ENCODE results near the gene WNT9A.
"Not testable (repeated sequence)": the region's sequence is repeated elsewhere in the genome, so short reads cannot be mapped to it uniquely, and the experiment has no call there.

The WNT9A gene

GRCh38 chr1:227922501-227923352, 25.0 kb downstream of the WNT9A start:
- no peak for DNase-seq

DNA sequence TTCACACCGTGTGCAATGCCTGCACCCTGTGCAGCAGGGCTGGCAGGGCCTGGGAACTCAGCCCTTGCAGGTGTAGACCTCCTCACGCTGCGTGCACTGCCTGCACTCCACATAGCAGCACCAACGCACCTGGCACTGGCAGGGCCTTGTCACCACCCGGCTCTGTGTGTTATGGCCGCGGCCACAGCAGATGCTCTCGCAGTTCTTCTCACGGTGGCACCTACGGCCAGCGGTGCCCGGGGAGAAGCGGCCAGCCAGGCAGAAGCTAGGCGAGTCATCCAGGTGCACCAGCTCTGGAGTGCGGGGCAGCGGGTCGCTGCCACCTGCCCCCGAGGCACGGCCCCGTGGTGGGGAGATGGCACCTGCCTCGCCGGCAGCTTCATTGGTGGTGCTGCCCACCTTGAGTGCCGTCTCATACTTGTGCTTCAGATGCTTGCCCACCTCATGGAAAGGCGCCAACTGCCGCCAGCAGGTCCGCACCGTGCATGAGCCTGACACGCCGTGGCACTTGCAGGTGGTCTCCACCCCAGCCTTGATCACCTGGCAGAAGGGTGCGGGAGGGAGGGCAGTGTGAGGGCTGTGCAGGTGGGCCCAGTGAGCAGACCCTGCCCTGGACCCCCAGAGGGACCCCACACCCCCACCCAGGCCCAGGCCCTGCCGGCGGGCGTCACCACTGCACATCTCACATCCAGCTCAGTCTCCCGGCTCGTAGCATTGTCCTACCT, 26.1 kb downstream of the WNT9A start:
- DNase-seq: no peak

DNA sequence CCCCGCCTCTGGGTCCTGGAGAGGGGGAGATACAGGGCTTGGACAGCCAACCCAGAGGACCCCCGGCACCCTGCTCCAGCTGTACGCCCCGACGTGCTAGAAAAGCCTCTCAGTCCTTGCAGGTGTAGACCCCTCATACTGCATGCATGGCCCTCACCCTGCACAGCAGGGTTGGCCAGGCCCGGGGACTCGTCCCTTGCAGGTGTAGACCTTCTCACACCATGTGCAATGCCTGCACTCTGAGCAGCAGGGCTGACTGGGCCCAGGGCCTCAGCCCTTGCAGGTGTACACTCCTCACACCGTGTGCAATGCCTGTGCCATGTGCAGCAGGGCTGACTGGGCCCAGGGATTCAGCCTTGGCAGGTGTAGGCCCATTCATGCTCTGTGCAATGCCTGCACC, 26.8 kb downstream of the WNT9A start:
- DNase-seq: no peak

GRCh38 chr1:227920426-227920825, 27.3 kb downstream of the WNT9A start:
- DNase-seq: no peak

DNA sequence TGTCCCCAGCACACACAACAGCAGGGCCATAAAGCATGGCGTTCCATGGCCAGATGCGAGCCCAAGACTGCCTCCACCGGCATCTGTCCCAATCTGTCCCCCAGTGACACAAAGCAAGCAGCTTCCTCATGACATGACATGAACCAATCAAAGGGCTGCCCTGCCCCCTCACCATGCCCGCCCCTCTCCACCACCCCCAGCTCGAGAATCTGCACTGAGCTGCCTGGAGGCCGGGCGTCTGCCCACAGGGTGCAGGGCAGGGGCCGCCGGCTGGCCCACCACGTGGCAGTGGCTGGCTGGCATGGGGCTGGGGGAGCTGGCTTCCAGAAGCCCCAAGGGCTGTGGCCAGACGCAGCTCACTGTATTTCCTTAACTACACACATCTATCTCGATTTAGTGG, 27.8 kb downstream of the WNT9A start:
- DNase-seq: no peak

DNA sequence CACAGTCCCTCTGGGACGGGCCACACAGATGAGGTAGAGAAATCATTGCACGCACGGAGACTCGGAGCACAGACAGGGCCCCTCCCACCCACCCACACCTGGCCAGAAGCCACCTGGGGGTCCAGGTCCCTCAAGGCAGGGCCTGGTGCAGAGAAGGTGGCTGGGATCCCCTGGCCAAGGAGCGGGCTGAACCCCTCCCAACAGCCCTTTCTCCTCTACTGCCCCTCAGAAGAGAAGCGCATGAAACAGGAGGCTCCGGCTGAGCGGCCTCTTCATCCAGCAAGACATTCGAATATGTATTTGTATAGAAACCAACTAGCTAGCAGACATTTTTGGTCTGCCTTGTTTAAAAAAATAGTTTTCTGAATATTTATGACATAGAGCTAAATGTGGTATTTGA, 29.0 kb downstream of the WNT9A start:
- DNase-seq: no peak

- DNase-seq: no peak
Observed at GRCh38 chr1:227918083-227918700, 29.5 kb downstream of the WNT9A start.

DNA sequence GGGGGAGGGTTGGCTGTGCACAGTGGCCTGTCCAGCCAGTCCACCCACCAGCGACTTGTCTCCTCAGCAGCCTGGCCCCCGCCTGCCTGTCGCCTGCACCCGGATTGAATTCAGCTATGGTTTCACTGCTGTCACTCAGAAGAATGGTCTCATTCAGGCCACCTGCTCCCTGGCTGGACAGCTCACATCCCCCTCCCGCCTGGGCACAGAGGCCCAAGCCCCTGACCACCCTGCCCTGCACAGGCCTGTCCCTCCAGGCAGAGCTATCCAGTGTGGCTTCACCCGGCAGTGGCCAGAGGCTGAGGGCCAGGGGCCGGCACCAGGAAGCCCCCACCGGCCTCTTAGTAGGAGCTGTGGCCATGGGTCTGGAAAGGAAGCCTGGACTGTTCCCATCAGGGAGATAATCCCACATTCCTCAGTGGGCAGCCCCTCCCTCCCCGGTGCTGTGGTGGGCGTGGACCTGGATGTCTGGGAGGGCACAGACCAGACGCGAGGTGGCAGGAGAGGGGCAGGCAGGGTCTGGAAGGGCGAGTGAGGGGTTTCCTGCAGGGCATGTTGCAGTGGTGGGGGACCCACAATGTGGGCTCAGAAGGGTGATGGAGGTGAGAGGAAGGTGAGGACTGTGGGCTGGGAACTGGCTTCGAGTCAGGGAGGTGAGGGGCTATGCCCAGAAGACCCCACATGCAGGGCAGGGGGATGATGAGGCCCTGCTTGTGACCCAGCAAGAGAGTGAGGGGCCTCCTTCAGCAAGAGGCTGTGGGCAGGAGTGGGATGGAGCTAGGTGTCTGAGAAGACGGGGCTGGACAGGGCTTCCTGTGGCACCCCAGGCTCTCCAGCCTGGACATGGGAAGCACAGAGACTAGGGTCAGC, 30.4 kb downstream of the WNT9A start:
- DNase-seq: no peak

DNA sequence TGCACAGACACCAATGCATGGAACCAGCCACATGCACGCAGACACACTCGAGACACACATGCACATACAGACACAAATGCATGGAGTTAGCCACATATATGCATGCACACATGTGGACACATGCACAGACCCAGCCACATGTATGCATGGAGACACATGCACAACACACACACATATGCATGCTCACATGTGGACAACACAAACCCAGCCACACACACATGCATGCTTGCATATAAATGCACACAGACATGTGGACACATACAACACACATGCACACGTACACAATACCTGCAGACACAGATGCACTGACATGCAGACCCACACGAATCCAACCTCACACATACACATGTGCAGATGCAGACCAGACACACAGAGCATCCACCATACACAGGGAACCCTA, 31.1 kb downstream of the WNT9A start:
- no peak for DNase-seq

DNA sequence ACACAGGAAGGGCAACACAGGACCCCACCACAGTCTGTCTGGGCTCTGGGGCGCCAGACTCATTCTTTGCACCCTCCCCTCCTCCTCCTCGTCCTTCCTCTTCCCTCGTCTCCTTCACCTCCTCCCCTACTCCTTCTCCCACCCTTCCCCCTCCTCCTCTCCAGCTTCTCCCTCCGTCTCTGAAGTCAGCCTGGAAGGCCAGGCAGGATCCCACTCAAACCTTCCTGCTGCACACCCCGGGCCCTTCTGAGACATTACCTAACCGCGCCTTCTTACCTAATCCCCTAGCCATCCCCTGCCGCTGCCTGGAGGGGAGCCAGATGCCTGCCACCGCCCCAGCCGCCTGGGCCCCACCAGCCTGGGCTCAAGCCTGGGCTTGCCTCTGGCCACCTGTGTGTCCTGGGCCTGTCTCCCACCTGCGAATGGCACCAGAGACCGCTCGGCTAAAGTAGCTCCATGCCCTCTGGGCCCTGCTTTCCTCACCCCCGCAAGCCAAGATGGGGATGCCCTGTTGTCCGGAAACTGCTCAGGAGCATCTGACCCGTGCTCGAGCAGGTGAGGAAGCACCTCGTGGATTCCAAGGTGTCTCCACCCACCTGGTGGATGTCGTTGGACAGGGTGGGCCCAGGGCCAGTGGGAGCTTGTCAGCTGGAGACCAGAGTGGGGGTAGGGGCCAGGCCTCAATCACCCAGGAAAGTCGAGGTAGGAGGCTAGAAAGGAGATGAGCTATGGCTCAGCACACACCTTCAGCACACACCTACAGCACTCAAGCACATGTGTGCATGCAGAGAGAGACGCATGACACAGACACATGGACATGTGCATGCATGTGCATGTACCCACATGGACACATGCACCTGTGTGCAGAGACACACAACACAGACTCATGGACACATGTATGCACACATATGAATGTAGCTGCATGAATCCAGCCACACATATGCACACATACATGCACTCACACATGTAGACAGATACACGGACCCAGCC, 31.9 kb downstream of the WNT9A start:
- no peak for DNase-seq

DNA sequence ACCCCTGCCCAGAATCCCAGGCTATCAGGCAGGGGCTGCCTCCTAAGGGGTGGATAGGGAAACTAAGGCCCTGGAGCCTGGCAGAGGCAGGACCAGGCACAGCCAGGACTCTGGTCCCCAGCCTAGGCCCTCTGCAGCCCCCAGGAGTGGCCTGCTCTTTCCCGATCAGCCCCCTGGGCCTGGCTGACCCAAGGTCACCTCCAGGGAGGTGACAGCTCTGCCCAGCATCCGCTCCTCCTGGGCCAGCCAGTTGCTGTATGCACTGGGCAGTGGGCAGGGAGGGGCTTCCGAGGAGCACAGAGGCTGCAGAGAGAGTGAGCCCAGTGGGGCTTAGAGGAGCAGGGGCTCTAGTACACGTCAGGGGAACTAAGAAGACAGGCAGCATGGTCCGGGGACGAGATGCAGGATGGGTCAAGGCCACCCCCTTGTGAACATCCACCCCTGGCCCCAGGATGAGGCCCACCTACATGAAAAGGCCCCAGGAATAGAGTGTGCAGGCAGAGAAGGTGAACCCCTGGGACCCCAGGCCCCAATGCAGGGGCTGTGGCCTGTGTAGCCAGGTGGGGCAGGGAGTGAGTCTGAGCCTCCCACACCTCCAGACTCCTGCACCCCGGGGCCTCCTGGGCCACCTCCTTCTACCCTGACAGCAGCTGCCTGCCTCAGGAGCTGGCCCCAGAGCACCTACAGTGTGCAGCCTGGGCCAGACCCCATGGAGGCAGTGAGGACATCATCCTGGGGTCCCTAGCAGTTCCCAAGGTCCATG, 32.8 kb downstream of the WNT9A start:
- no peak for DNase-seq

- no peak for DNase-seq
Observed at GRCh38 chr1:227913764-227914721, 33.7 kb downstream of the WNT9A start.

DNA sequence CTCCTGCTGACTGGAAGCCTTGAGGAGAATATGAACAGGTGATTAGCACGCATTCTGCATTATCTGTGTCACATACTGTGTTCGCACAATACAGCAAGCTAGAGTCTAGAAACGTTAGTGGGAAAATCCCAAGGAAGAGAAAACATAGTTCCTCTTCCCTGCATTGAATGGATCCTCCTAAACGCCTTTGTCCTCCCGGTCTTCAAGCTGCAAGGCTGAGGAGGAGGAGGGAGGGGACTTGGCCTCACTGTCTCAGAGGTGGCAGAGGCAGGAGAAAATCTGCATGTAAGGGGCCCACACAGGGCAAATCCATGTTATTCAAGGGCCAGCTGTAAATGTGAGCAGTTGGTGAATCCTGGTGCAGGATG, 34.4 kb downstream of the WNT9A start:
- DNase-seq: no peak

DNA sequence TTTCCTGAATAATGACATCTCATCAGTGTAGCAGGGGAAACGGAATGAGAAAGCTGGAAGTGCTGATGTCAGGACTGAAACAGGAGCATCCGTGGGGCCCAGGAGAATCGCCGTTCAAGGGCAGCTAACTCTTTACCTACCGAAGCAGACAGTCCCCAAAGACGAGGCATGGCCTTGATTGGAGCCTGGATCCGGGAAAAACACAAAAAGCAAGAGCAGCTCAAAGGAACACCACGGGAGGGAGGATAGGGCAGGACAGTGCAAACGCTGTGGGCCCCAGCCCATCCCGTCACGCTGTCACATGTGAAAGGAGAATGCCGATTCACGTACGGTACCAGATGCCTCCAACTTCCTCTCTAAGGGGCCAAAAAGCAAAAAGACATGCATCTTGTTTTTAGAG, 34.9 kb downstream of the WNT9A start:
- DNase-seq: no peak

- DNase-seq: no peak
Observed at GRCh38 chr1:227911376-227911775, 36.4 kb downstream of the WNT9A start.

DNA sequence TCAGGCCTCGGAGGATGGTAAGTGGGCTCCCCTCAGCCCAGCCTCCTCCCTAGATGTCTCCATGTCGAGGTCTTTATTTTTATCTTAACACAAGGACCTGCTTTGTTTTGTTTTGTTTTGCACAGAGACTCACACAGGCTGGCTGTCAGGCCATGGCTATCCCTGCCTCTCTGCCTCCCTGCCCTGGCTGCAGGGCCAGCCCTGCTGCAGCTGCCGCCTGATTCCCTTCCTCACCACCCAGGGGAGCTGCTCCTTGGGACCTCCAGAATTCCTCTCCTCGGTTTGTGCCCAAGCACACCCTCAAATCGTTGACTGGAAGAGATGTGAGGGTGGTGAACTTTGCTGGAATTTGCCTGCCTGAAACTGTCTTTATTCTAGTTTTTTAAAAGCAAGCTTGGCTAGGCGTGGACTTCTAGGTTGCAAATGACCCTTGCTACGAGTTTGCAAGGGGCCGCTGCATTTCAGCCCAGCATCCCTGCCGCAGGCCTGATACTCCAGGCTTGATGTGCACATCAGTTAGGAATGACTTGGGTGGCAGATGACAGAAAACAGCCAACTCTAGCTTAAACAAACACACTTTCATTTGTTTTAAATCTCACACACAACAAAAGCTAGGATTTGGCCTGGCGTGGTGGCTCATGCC, 37.1 kb downstream of the WNT9A start:
- no peak for DNase-seq

DNA sequence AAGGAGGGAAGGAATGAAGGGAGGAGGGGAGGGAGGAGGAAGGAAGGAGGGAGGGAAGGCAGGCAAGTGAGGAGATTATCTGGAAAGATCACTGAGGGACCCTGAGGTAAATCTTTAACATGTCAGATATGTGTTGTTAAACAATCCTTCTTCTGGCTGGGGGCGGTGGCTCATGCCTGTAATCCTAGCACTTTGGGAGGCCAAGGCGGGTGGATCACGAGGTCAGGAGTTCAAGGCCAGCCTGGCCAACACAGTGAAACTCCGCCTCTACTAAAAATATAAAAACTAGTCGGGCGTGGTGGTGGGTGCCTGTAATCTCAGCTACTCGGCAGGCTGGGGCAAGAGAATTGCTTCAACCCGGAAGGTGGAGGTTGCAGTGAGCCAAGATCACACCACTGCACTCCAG, 37.8 kb downstream of the WNT9A start:
- DNase-seq: not testable (repeated sequence)

DNA sequence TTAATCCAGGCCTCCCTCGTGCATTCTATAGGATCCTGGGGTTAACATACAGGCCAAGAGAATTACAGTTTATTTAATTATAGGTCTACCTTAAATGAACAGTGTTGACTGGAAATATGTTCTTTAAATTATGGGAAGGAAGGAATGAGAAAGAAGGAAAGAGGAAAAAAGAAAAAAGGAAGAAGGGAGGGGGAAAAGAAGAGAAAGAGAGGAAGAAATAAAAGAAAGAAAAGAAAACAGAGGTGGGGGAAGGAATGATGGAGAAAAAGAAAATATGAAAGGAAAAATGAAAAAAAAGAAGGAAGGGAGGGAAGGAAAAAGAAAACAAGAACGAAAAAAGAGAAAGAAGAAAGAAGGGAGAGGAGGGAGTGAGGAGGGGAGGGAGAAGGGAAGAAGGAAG, 38.5 kb downstream of the WNT9A start:
- no peak for DNase-seq

- DNase-seq: no peak
Observed at GRCh38 chr1:227908359-227908758, 39.4 kb downstream of the WNT9A start.
